Skin of body (tissue), 2 donors: Measurements from ENCODE around the gene KLF18. TPM values are rescaled to one million over a fixed set of nuclear protein-coding genes. Genes with fewer than 3 reads are reported as not detected.

ENCODE experiments used
- small RNA-seq: library from RNA; depleted of rRNA; stranded (forward); fragments of <200 nt; gene quantifications from one replicate; pipeline ENCODE3, GENCODE V24; 2014; ENCODE audit warnings: low replicate concordance
- total RNA-seq: library from RNA; depleted of rRNA; stranded (reverse); fragments of >200 nt; gene quantifications from one replicate; pipeline ENCODE4 v1.2.3, GENCODE V29; 2014

Gene KLF18
- total RNA-seq, 1 donor from 2014 or later: not detected

Small RNA genes lying within 50 kb of the gene (small RNA-seq; reads per million reads assigned to genes)
- gene AL035417.1 (not detected), gene OOSP1P1 (not detected), gene RF00019 (not detected), gene RN7SL479P (not detected)

Other genes starting within 250 kb of the KLF18 start
- gene ARTN, start 207.8 kb downstream of the KLF18 start, total RNA-seq: 0.49 TPM
- 7.8 TPM for gene IPO13, start 194.7 kb downstream of the KLF18 start, total RNA-seq
- 14.2 TPM for gene DPH2, start 171.6 kb downstream of the KLF18 start, total RNA-seq
- gene ATP6V0B, start 166.7 kb downstream of the KLF18 start, total RNA-seq: 58.6 TPM
- 20.8 TPM for gene B4GALT2, start 162.4 kb downstream of the KLF18 start, total RNA-seq
- gene CCDC24, start 150.0 kb downstream of the KLF18 start, total RNA-seq: 2.0 TPM
- gene SLC6A9, start 110.2 kb downstream of the KLF18 start, total RNA-seq: 3.6 TPM
- not detected for gene KLF17, start 22.8 kb downstream of the KLF18 start, total RNA-seq
- gene DMAP1, start 71.8 kb upstream of the KLF18 start, total RNA-seq: 27.1 TPM
- gene ERI3, start 213.6 kb upstream of the KLF18 start, total RNA-seq: 31.0 TPM